SK-MEL-5 (cell line): ENCODE data around the gene PCDHGA7. TPM values are rescaled to one million over a fixed set of nuclear protein-coding genes. Genes with fewer than 3 reads are reported as not detected.
"Not testable (repeated sequence)": the region's sequence is repeated elsewhere in the genome, so short reads cannot be mapped to it uniquely, and the experiment has no call there.

ENCODE experiments used
- DNase-seq: peaks from one replicate; pipeline ENCODE4 v3.0.0-alpha.2; 2016; ENCODE audit warnings: low read depth, low spot score
- in situ Hi-C: cut with HindIII; loops from 2 replicates; pipeline ENCODE4 v1.10.0; 2016; ENCODE audit warnings: low sequenced_read_pairs, high pct_unique_total_duplicates, low pct_unique_long_range_greater_than_20kb
- polyA plus RNA-seq, 2 experiments: library from polyadenylated mRNA; depleted of rRNA; stranded (reverse); fragments of >200 nt; gene quantifications; 2 replicates each; pipeline ENCODE4 v1.2.3, GENCODE V29; 2015
- total RNA-seq: library from RNA; depleted of rRNA; stranded (reverse); fragments of >200 nt; shearing (Covaris generic); gene quantifications from 2 replicates; pipeline ENCODE4 v1.2.3, GENCODE V29; 2014; rRNA removed

The PCDHGA7 gene
- 0.71 and 1.6 TPM in 2 replicates for total RNA-seq
- 1.3 and 2.2 TPM in 2 replicates for polyA plus RNA-seq (2015; cell fraction: cytosol; rRNA removed)
- 0.53 and 1.7 TPM in 2 replicates for polyA plus RNA-seq (2015; cell fraction: nucleus; rRNA removed)

GRCh38 chr5:141382469-141383294 lies at the start of gene PCDHGA7:
TSS of gene PCDHGA7 (plus strand) at chr5:141382742. CDS start at chr5:141382900, 158 bp downstream.
- in situ Hi-C loops: no loop called here
- DNase-seq: peak; percentile 58

GRCh38 chr5:141338538-141339306 lies 43.8 kb upstream of the PCDHGA7 start, which contains the start of gene PCDHGA2:
TSS of gene PCDHGA2 (plus strand) at chr5:141338760.
- in situ Hi-C loops: no loop called here
- peak; percentile 69 for DNase-seq

- in situ Hi-C loops, DNase-seq: not testable (repeated sequence)
These were observed 41.7 kb upstream of the PCDHGA7 start for GRCh38 chr5:141340781-141341354.

GRCh38 chr5:141342773-141343172 lies 39.8 kb upstream of the PCDHGA7 start:
- in situ Hi-C loops: no loop called here
- DNase-seq: no peak

GRCh38 chr5:141343242-141343952 lies 39.1 kb upstream of the PCDHGA7 start, which contains the start of gene PCDHGA3:
TSS of gene PCDHGA3 (plus strand) at chr5:141343829. CDS start at chr5:141344034, 205 bp downstream.
- DNase-seq: peak; percentile 41
- in situ Hi-C loops: no loop called here

- in situ Hi-C loops: no loop called here
- no peak for DNase-seq
These were observed 38.5 kb upstream of the PCDHGA7 start for GRCh38 chr5:141343953-141344463.

GRCh38 chr5:141345327-141345726 lies 37.2 kb upstream of the PCDHGA7 start:
- no peak for DNase-seq
- in situ Hi-C loops: no loop called here

GRCh38 chr5:141346017-141346416 lies 36.5 kb upstream of the PCDHGA7 start:
- in situ Hi-C loops, DNase-seq: not testable (repeated sequence)

GRCh38 chr5:141349917-141350619 lies 32.5 kb upstream of the PCDHGA7 start, which contains the start of gene PCDHGB1:
TSS of gene PCDHGB1 (plus strand) at chr5:141350099. CDS start at chr5:141350261, 162 bp downstream.
- in situ Hi-C loops: no loop called here
- DNase-seq: peak; percentile 75

- in situ Hi-C loops: no loop called here
- DNase-seq: no peak
These were observed 31.0 kb upstream of the PCDHGA7 start for GRCh38 chr5:141351591-141351990.

GRCh38 chr5:141354900-141355469 lies 27.6 kb upstream of the PCDHGA7 start, which contains the start of gene PCDHGA4:
TSS of gene PCDHGA4 (plus strand) at chr5:141355021. CDS start at chr5:141355108, 87 bp downstream.
- DNase-seq: no peak
- in situ Hi-C loops: no loop called here

GRCh38 chr5:141355641-141356040 lies 26.9 kb upstream of the PCDHGA7 start:
- in situ Hi-C loops: no loop called here
- no peak for DNase-seq

- DNase-seq: no peak
- in situ Hi-C loops: no loop called here
These were observed 26.4 kb upstream of the PCDHGA7 start for GRCh38 chr5:141356133-141356532.

- DNase-seq: no peak
- in situ Hi-C loops: no loop called here
These were observed 25.6 kb upstream of the PCDHGA7 start for GRCh38 chr5:141356950-141357349.

GRCh38 chr5:141359790-141360426 lies 22.6 kb upstream of the PCDHGA7 start, which contains the start of gene PCDHGB2:
TSS of gene PCDHGB2 (plus strand) at chr5:141359994. CDS start at chr5:141360136, 142 bp downstream.
- in situ Hi-C loops: no loop called here
- peak; percentile 51 for DNase-seq
